Measurements from ENCODE around the gene TNS1.

DNA sequence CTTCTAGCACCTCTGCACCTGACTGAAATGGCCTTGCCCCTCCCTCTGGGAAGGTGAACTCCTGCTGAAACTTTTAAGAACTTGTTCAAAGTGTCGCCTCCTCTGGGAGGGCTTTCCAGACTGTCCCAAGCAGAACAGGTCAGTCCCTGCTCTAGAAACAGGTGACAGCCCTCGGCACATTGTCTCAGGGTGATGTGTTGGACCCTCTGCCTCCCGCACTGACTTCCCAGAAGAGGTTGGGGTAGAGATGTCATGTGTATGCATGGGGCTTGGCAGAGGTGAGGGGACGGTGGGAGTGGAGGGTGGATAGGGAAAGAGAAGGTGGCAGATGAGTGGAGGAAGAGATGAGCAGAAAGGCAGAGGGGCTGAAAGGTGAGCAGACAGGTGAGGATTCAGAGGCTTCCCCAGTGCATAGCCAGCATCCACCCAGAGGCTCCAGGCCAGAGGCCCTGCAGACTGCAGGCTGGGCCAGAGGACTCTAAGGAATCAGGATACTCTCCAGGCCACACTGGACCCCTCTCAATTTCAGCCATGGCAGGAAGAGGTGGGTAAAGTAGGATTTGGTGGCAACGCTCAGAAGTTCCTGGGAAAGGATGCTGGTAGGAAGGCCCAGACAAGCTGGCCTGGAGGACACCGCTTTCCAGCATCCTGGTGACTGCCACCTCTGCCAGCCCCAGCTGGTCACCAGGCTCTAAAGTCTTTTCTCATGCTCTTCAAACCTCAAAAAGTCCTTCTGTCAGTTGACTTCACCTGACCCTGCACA is 24.8 kb upstream of the TNS1 start:
- TF ChIP-seq, protein P1, sequence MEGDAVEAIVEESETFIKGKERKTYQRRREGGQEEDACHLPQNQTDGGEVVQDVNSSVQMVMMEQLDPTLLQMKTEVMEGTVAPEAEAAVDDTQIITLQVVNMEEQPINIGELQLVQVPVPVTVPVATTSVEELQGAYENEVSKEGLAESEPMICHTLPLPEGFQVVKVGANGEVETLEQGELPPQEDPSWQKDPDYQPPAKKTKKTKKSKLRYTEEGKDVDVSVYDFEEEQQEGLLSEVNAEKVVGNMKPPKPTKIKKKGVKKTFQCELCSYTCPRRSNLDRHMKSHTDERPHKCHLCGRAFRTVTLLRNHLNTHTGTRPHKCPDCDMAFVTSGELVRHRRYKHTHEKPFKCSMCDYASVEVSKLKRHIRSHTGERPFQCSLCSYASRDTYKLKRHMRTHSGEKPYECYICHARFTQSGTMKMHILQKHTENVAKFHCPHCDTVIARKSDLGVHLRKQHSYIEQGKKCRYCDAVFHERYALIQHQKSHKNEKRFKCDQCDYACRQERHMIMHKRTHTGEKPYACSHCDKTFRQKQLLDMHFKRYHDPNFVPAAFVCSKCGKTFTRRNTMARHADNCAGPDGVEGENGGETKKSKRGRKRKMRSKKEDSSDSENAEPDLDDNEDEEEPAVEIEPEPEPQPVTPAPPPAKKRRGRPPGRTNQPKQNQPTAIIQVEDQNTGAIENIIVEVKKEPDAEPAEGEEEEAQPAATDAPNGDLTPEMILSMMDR (IDR thresholded peaks at IDR 0.05): no peak
- TF ChIP-seq, protein P2, sequence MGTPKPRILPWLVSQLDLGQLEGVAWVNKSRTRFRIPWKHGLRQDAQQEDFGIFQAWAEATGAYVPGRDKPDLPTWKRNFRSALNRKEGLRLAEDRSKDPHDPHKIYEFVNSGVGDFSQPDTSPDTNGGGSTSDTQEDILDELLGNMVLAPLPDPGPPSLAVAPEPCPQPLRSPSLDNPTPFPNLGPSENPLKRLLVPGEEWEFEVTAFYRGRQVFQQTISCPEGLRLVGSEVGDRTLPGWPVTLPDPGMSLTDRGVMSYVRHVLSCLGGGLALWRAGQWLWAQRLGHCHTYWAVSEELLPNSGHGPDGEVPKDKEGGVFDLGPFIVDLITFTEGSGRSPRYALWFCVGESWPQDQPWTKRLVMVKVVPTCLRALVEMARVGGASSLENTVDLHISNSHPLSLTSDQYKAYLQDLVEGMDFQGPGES (IDR thresholded peaks at IDR 0.05; ENCODE audit: low read depth, low read length): no peak
- no peak for TF ChIP-seq NFIC (IDR thresholded peaks at IDR 0.05; ENCODE audit: borderline replicate concordance)
- TF ChIP-seq CHD2 (IDR thresholded peaks at IDR 0.05; ENCODE audit: low read length, partially characterized antibody): no peak
- TF ChIP-seq SIN3A (IDR thresholded peaks at IDR 0.05; ENCODE audit: borderline replicate concordance, low read depth, low read length): no peak
- no peak for TF ChIP-seq YY1 (IDR thresholded peaks at IDR 0.05; ENCODE audit: low read depth)
- TF ChIP-seq GABPA (IDR thresholded peaks at IDR 0.05; ENCODE audit: low read depth): no peak
- no peak for TF ChIP-seq EZH2phosphoT487 (IDR thresholded peaks at IDR 0.05; ENCODE audit: borderline replicate concordance, low read depth)
